Left lobe of liver (tissue), 2 donors: ENCODE measurements around the gene STYXL2. TPM values are rescaled to one million over a fixed set of nuclear protein-coding genes. Genes with fewer than 3 reads are reported as not detected.

Source experiments
- ATAC-seq: fragments of 200-7000 bp; cut with Tn5 transposase; one replicate; pipeline ENCODE4 v1.9.1; 2020; ENCODE audit warnings: mild to moderate bottlenecking, moderate library complexity
- DNase-seq: peaks from one replicate; pipeline ENCODE4 v3.0.0-alpha.2; 2020; ENCODE audit warnings: low spot score
- total RNA-seq: library from RNA; stranded (reverse); gene quantifications from one replicate; pipeline ENCODE4 v1.2.1, GENCODE V29; 2021
- donor health status: DM: no; HTN: no; CAD: no; lungs with moderate emphysema.
- donor health status: DM: no; HTN: yes; CAD: no.

The STYXL2 gene
- total RNA-seq, result not detected

DNA sequence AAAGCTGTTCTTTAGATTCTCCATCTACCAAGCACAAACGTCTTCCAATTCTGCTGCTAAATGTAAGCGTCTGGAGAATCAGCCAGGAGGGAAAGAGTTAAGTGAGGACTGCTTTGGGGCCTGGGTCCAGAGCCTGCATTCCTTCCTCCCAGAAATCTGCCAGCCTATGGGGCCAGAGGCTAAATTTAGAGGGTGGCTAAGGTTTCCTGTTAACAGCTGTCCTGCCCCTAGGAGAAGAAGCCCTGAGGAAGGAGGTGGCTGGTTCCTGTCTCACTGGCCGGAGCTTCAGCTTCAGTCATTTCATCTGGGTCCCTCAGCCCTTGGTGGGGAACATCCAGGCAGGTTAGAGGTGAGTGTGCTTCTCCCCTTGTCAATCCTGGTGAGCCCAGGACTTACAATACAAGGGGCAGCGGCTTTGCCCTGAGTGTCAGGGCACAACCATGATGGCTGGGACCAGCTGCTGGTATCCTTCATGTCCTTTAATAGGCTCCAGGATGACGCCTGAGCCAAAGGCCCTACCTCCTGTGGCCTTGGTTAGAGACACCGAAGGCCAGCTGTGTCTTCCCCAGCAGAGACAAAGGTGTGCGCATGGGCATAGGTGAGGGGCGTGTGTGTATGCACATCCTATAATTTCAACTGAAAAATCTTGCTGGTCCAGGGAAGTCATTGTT lies at the start of gene STYXL2:
Gene STYXL2, plus strand, starts transcription at position 230 of the 671 bp plus-strand sequence. CDS start 775 bp downstream, outside the sequence.
- no peak for ATAC-seq

DNA sequence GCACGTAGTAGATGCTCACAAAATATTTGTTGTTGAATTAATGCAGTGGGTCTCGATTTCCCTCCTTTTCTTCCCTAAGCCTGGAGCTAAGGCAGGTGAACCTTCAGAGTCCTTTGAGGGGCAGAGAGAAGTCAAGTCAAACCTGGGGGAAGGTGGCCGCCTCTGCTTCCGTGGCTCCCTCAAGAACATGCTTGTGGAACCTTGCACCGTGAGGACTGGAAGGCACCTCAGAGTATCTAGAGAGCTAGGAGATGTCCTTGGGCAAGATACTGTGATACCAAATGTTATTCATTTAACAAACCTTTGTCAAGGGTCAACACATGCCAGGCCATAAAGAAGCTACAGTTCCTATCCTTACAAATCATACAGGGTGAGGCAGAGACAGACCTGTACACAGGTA lies 42.0 kb upstream of the STYXL2 start:
- ATAC-seq, result no peak
- no peak for DNase-seq

More for the DNA sequence above, at the start of gene STYXL2:
- no peak for DNase-seq

GRCh38 chr1:167052389-167052788 lies 41.5 kb upstream of the STYXL2 start:
- peak; percentile 80 for ATAC-seq
- no peak for DNase-seq

- ATAC-seq (no peak), DNase-seq (no peak)
Measured at GRCh38 chr1:167054531-167054930, 39.3 kb upstream of the STYXL2 start.

DNA sequence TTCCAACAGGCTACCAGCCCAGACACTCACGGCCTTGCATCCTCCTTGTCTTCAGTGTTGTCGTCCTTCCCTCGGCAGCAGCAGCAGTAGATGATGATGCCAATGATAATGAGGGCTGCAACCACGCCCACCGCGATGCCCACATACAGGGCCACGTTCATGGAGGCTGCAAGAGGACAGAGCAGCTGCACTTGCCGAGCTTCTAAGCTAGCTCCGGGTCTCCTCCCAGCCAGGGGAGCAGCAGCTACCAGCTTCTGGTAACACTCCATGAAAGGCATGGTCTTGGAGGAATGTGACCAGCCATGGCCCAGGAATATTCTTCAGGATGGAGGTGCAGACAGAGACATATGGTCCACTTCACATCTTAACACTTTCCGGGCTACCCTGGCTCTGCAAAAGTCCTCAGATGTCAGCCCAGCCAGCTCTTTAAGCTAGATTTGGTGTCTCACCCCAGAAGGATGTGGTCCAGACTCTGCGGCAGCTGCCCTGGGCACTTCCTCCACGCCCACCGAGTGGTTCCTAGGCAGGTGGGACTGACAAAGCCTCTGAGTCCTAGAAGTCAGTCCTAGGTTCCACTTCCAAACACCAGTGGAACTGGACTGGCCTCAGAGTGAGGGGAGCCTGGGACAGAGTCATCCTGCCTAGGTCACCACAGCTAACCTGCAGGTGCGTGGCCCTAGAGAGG lies 38.8 kb upstream of the STYXL2 start:
- no peak for ATAC-seq

DNA sequence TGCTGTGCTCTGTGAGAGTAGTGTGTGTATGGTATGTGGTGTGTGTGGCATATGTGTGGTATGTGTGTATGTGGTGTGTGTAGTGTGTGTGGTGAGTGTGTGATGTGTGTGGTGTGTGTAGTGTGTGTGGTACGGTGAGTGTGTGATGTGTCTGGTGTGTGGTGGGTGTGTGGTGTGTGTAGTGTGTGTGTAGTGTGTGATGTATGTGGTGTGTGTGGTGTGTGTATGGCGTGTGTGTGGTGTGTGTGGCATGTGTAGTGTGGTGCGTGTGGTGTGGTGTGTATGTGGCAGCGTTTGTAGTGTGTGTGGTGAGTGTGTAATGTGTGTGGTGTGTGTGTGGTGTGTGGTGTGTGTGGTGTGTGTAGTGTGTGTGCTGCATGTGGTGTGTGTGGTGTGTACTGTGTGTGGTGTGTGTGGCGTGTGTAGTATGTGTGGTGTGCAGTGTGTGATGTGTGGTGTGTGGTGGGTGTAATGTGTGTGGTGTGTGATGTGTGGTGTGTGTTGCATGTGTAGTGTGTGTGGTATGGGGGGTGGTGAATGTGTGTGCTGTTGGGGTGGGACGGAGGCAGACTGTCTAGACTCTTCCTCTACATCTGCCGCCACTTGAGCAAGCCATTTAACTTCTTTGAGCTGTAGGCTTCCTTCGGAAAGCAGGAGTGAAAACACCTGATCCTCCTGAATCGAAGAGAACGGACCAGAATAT lies 37.2 kb upstream of the STYXL2 start:
- ATAC-seq (no peak), DNase-seq (no peak)

More for the DNA sequence above, 38.8 kb upstream of the STYXL2 start:
- no peak for DNase-seq

- ATAC-seq (peak; percentile 87), DNase-seq (peak; percentile 60)
Measured at GRCh38 chr1:167057241-167057688, 36.6 kb upstream of the STYXL2 start.

DNA sequence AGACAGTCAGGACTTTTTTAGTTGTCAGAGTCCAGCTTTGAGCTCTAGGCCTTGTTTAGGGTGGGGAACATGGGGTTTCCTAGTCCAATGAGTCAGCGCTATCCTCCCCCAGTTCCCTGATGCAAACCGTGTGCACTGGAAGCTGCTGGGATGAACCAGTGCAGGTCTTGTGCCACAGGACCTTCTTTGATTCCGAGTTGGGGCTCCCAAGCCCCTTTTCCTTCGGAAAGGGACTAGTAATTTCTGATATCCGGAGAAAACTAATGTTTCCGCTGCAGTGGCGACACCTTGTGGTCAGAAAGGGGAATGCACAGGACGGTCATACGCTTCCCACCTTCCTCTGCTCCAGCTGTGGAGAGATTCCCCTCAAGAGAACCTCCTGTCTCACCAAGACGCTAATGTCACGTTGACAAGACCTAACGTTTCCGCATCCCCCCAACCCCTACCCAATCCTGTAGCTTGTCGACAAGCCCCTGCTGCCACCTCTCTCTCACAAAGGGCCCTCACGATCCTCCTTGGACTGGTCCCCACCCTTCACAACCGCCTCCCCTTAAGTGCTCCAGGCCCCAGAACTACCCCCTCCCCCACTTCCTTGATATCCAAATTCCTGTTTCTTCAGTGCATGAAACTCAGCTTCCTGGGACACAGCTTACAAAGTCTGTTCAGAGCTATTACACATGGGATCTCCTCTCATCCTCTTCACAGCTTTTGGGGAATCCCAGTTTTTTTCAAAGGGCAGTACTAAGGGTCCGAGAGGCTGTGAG lies 34.6 kb upstream of the STYXL2 start:
- DNase-seq (peak; percentile 71), ATAC-seq (peak; percentile 87)

DNA sequence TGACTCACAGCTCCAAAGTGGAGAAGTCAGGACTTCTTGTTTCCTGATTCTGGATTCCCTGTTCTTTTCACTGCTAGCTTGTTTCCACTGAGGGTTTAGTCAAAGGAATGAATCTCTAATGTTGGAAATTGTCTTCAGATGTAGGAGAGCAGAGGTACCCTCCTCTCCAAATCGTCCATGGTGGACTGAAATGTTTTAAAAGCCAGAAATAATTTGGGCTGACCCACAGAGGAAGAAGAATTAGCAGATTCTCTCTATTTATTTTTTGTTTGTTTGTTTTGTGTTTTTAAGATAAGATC lies 34.1 kb upstream of the STYXL2 start:
- ATAC-seq (no peak), DNase-seq (no peak)

GRCh38 chr1:167060141-167061072 lies 33.5 kb upstream of the STYXL2 start:
- no peak for ATAC-seq
- no peak for DNase-seq

DNA sequence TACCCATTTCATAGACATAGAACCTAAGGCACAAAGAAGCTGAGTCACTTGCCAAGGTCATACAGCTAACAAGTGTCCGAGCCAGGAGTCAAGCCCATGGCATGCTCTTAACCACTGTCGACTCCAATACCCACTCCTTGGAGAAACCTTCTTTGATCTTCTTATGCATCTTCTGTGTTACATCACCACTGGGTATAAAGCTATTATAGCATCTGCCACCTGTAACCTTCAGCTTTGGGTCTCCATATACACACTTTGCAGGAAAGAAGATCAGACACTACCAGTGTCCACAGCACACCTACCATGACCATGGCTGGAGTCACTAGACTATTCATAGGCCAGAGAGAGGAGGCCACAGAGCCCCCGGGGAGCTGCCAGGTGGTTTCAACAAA lies 32.8 kb upstream of the STYXL2 start:
- ATAC-seq (no peak), DNase-seq (no peak)

DNA sequence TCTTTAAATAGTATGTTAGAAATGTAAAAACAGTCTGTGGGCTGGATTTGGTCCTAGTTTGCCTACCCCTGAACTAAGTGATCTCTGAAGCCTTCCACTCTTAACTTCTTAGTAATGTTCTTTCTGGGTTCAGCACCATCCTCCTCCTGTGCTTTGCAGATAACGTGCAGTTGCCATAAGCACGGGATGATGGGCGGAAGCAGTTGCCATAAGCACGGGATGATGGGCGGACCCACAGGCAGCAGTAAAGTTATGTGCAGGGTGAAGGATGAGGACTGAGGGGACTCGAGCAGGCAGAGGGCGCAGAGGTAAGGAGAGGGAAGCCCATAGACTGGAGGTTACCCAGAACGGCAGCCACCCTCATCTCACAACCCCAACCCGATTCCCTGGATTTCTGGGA lies 29.3 kb upstream of the STYXL2 start:
- ATAC-seq (no peak), DNase-seq (no peak)

- ATAC-seq (no peak), DNase-seq (no peak)
Measured at GRCh38 chr1:167065471-167065870, 28.4 kb upstream of the STYXL2 start.

DNA sequence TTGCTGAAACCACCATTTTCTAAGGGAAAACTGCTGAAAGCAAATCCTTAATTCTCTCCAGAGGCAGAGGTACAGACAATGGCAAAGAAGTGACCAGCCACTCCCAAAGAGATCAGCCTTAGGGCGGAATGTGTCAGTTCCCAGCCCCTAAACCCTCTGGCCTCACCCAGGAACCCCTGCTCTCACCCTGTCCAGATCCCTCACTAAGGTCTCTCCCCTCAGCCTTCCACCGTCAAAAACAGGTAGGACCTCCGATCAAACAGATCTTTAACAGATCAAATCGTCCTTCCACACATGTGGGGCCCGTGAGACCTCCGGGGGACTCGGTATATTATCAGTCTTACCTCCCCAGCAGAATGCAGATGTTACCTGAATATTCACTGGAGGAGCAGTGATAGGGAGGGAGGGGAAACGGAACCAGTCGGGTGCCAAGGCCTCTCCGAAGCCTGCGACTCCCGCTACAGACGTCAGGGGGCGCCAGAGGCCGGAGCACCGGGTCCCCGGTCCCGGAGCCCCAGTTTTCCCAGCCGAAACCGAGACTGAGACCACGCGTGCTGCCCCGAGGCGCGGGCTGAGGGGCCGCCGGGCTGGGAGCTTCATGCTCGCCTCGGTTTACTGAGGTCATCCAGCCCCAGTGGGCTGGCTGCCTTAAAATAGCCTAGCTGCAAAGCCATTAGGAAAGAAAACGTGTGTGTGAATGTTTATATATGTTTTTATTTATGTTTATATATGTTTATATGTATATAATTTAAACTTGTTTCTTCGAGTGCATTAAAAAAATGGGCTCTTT lies 27.3 kb upstream of the STYXL2 start:
- peak; percentile 79 for DNase-seq
- peak; percentile 100 for ATAC-seq

DNA sequence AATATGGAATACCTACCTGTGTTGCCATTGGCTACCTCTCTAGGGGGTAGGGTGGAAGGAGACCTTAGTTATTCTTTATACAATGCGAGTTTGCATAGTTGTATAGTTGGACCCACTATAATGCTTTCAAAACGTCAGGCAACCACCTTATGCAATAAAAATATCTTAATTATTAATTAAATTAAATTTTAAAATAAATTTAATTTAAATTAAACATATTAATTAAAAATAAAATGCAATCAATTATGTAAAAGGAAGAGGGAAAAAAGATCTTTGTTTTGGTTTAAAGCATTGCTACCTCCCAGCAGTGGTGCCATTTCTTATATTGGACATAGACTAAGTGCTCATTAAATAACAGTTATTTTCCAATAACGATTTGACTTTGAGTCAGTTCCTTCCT lies 26.0 kb upstream of the STYXL2 start:
- ATAC-seq (no peak), DNase-seq (no peak)

DNA sequence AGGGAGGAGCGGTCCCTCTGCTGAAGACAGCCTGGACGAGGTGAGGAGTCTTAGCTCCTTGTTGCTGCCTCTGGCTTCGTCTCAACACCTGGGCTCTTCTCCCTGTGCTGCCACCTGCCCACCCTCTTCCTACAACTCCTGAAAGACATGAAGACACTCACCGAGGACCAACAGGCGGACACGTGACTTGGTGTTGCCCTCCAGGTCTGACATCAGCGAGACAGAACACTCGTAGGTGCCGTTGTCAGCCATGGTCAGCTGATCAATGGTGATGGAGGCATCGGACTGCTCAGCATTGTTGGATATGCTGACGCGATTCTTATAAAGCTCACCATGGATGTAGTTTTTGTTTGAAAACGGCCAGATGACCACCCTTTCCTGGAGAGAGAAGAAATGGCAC lies 25.1 kb upstream of the STYXL2 start:
- DNase-seq, result no peak
- ATAC-seq, result no peak

- no peak for ATAC-seq
Measured at GRCh38 chr1:167071286-167071685, 22.6 kb upstream of the STYXL2 start.

GRCh38 chr1:167076136-167076710 lies 17.7 kb upstream of the STYXL2 start:
- ATAC-seq (no peak), DNase-seq (no peak)

More at GRCh38 chr1:167071286-167071685, 22.6 kb upstream of the STYXL2 start:
- DNase-seq, result no peak
